Mesendoderm (in vitro differentiated cells): Measurements from ENCODE around the gene TSPAN11.

Source experiments
- DNase-seq: peaks from one replicate; pipeline ENCODE4 v3.0.0; 2013
- H2AK5ac ChIP-seq: 2 replicates; pipeline ENCODE4 v1.6.1; 2013; ENCODE audit warnings: low read length, inconsistent platforms
- H2BK120ac ChIP-seq: 2 replicates; pipeline ENCODE4 v1.6.1; 2013; ENCODE audit warnings: low read depth, mild to moderate bottlenecking, low read length, moderate library complexity, mixed read lengths
- H2BK15ac ChIP-seq: replicated peaks from 2 replicates; pipeline ENCODE4 v1.6.1; 2013; ENCODE audit warnings: low read depth, mild to moderate bottlenecking, moderate library complexity
- H2BK5ac ChIP-seq: 2 replicates; pipeline ENCODE4 v1.6.1; 2013; ENCODE audit warnings: low read length, inconsistent platforms
- H3K18ac ChIP-seq: 2 replicates; pipeline ENCODE4 v1.6.1; 2013; ENCODE audit warnings: mild to moderate bottlenecking, low read length, mixed read lengths
- H3K23ac ChIP-seq: one replicate; pipeline ENCODE4 v1.6.1; 2013; ENCODE audit warnings: low read length
- H3K27ac ChIP-seq: 2 replicates; pipeline ENCODE4 v1.5.1; 2013; ENCODE audit warnings: low read depth, mild to moderate bottlenecking, inconsistent platforms, low read length, moderate library complexity
- H3K27me3 ChIP-seq: 2 replicates; pipeline ENCODE4 v1.6.1; 2013; ENCODE audit warnings: low read length, control low read depth, mild to moderate bottlenecking, inconsistent platforms; ENCODE audit not compliant: insufficient read depth, poor library complexity
- H3K36me3 ChIP-seq: 2 replicates; pipeline ENCODE4 v1.6.1; 2013; ENCODE audit warnings: low read length, inconsistent platforms; ENCODE audit not compliant: control insufficient read depth, insufficient read depth
- H3K4ac ChIP-seq: one replicate; pipeline ENCODE4 v1.6.1; 2013; ENCODE audit warnings: low read depth, mild to moderate bottlenecking, low read length, moderate library complexity
- H3K4me1 ChIP-seq: 2 replicates; pipeline ENCODE4 v1.6.1; 2013; ENCODE audit warnings: low read depth, low read length, inconsistent platforms; ENCODE audit not compliant: control insufficient read depth
- H3K4me2 ChIP-seq: 2 replicates; pipeline ENCODE4 v1.6.1; 2013; ENCODE audit warnings: low read length
- H3K4me3 ChIP-seq: 2 replicates; pipeline ENCODE4 v1.5.1; 2013; ENCODE audit warnings: mild to moderate bottlenecking, low read length
- H3K56ac ChIP-seq: one replicate; pipeline ENCODE4 v1.6.1; 2013; ENCODE audit warnings: low read length
- H3K79me1 ChIP-seq: 2 replicates; pipeline ENCODE4 v1.6.1; 2013; ENCODE audit warnings: low read length, inconsistent platforms
- H3K79me2 ChIP-seq: 2 replicates; pipeline ENCODE4 v1.6.1; 2013; ENCODE audit warnings: mild to moderate bottlenecking, low read length; ENCODE audit not compliant: control insufficient read depth, insufficient read depth
- H3K9ac ChIP-seq: 2 replicates; pipeline ENCODE4 v1.6.1; 2013; ENCODE audit warnings: low read length, inconsistent platforms
- H4K5ac ChIP-seq: one replicate; pipeline ENCODE4 v1.6.1; 2013; ENCODE audit warnings: low read length
- H4K8ac ChIP-seq: one replicate; pipeline ENCODE4 v1.6.1; 2013; ENCODE audit warnings: low read depth, mild to moderate bottlenecking, control low read depth, low read length, moderate library complexity
- WGBS: extraction: QIAGEN DNeasy Blood & Tissue Kit; methylation state at CpG from one replicate; pipeline ENCODE4 v1.1.7; 2013; ENCODE audit warnings: low lambda C conversion rate, missing lambda C conversion rate; ENCODE audit not compliant: insufficient coverage; ENCODE audit errors: extremely low coverage; 5-methylcytosine and 5-hydroxymethylcytosine counted together

TSPAN11 gene

GRCh38 chr12:31005256-31005943 lies 78.9 kb downstream of the TSPAN11 start:
- Histone ChIP-seq H2BK15ac (no peak overlapping the region), H3K18ac (no peak overlapping the region), H4K5ac (no peak overlapping the region), H3K56ac (no peak overlapping the region), H4K8ac (no peak overlapping the region), H2AK5ac (no peak overlapping the region), H3K27me3 (no peaks in the 10 kb centered on the region), H3K4me1 (no peaks in the 10 kb centered on the region), H3K4me3 (no peak overlapping the region), H3K79me2 (no peaks in the 10 kb centered on the region), H3K27ac (no peak overlapping the region), H3K23ac (no peak overlapping the region), H3K36me3 (no peaks in the 10 kb centered on the region), H3K4ac (no peak overlapping the region), H3K4me2 (no peak overlapping the region), H2BK120ac (no peak overlapping the region), H3K79me1 (no peaks in the 10 kb centered on the region), H3K9ac (no peak overlapping the region), H2BK5ac (no peak overlapping the region)
- WGBS = no CpG with 5 or more reads among the region's 15 CpGs
- no peak for DNase-seq

DNA sequence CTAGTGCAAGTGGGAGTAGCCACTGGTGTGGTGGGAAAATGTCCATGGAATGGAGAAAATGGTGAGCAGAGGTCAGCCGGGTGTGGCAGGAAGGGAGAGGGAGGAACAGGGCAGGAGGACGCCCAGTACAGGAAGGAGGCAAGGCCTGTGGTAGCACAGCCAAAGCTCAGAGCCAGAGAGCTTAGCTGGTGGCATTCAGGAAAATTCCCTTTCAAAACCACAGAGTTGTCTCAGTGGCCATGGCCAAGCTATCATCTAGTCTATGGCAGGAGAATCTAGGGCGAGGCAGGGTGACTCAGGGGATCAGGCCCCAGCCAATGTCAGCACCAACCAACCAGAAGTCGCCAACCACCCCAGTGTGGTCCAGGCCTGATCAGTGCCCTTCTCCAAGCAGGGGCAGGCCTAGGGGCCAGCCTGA lies 79.4 kb downstream of the TSPAN11 start:
- Histone ChIP-seq H2AK5ac (no peak overlapping the region), H3K4me1 (no peaks in the 10 kb centered on the region), H2BK15ac (no peak overlapping the region), H3K4me2 (no peak overlapping the region), H4K8ac (no peak overlapping the region), H2BK120ac (no peak overlapping the region), H3K79me1 (no peaks in the 10 kb centered on the region), H3K36me3 (no peaks in the 10 kb centered on the region), H3K9ac (no peak overlapping the region), H3K56ac (no peak overlapping the region), H3K4me3 (no peak overlapping the region), H4K5ac (no peak overlapping the region), H3K18ac (no peak overlapping the region), H2BK5ac (no peak overlapping the region), H3K27me3 (no peaks in the 10 kb centered on the region), H3K79me2 (no peaks in the 10 kb centered on the region), H3K4ac (no peak overlapping the region), H3K27ac (no peak overlapping the region), H3K23ac (no peak overlapping the region)
- DNase-seq = peak; percentile 33
- no CpG with 5 or more reads among the region's 4 CpGs for WGBS

DNA sequence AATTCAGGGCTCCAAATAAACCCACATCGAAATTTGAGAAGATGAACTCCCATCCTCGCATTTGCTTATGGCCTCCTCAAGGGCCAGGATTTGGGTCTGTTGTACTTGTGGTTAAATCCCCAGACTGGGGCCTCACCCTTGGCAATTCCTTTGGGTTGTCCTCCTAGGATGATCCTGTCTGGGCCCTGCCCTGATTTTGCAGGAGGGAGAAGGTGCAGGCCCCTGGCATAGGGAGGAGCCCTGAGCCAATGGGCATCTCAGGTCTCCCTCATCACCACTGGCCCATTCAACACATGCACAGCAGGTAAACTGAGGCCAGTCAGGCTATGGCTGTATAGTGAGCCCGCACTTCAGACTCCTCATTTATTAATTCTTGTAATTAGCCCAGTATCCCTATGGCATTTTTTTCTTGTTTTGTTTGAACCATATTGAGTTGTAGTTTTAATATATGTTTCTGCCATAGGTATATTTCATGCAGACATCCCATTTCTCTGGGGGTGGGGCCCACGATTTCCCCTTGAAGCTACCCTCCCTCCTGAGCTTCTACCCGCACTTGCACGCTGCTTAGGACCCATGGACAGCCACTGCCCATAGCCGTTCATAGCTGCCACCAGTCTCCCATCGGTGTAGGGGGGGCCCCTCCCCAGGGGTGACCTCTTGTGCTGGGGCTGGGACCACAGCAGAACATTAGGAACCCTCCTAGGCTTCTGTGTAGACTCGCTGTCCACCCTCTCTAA lies 80.0 kb downstream of the TSPAN11 start:
- Histone ChIP-seq H4K8ac (no peak overlapping the region), H4K5ac (no peak overlapping the region), H2BK5ac (no peak overlapping the region), H2BK15ac (no peak overlapping the region), H3K9ac (no peak overlapping the region), H3K27ac (no peak overlapping the region), H3K79me2 (no peaks in the 10 kb centered on the region), H3K18ac (no peak overlapping the region), H3K4me1 (no peaks in the 10 kb centered on the region), H3K4me3 (no peak overlapping the region), H3K4ac (no peak overlapping the region), H3K79me1 (no peaks in the 10 kb centered on the region), H3K27me3 (no peaks in the 10 kb centered on the region), H3K56ac (no peak overlapping the region), H3K23ac (no peak overlapping the region), H3K36me3 (no peaks in the 10 kb centered on the region), H2BK120ac (no peak overlapping the region), H2AK5ac (no peak overlapping the region), H3K4me2 (no peak overlapping the region)
- DNase-seq = no peak
- WGBS = no CpG with 5 or more reads among the region's 9 CpGs

- Histone ChIP-seq H4K5ac (no peak overlapping the region), H3K4me3 (no peak overlapping the region), H3K79me1 (no peaks in the 10 kb centered on the region), H3K4ac (no peak overlapping the region), H4K8ac (no peak overlapping the region), H2BK5ac (no peak overlapping the region), H3K27ac (no peak overlapping the region), H3K36me3 (no peaks in the 10 kb centered on the region), H2BK15ac (no peak overlapping the region), H3K4me2 (no peak overlapping the region), H2AK5ac (no peak overlapping the region), H2BK120ac (no peak overlapping the region), H3K27me3 (no peaks in the 10 kb centered on the region), H3K79me2 (no peaks in the 10 kb centered on the region), H3K4me1 (no peaks in the 10 kb centered on the region), H3K9ac (no peak overlapping the region), H3K18ac (no peak overlapping the region), H3K56ac (no peak overlapping the region), H3K23ac (no peak overlapping the region)
- no peak for DNase-seq
- WGBS = no CpG with 5 or more reads among the region's 3 CpGs
These were observed 80.6 kb downstream of the TSPAN11 start for GRCh38 chr12:31007153-31007495.

- Histone ChIP-seq H2BK120ac (no peak overlapping the region), H3K4me1 (no peaks in the 10 kb centered on the region), H3K18ac (no peak overlapping the region), H4K5ac (no peak overlapping the region), H3K36me3 (no peaks in the 10 kb centered on the region), H3K79me1 (no peaks in the 10 kb centered on the region), H4K8ac (no peak overlapping the region), H3K9ac (no peak overlapping the region), H3K4me2 (no peak overlapping the region), H3K27ac (no peak overlapping the region), H3K4me3 (no peak overlapping the region), H2BK5ac (no peak overlapping the region), H3K4ac (no peak overlapping the region), H2AK5ac (no peak overlapping the region), H3K23ac (no peak overlapping the region), H3K56ac (no peak overlapping the region), H2BK15ac (no peak overlapping the region), H3K79me2 (no peaks in the 10 kb centered on the region), H3K27me3 (no peaks in the 10 kb centered on the region)
- no peak for DNase-seq
- no CpG with 5 or more reads among the region's 5 CpGs for WGBS
These were observed 81.2 kb downstream of the TSPAN11 start for GRCh38 chr12:31007636-31008175.
